NCI-H2227 treated with DMSO at 0.1 percent for 48 hours (cell line): ENCODE measurements around the gene SLC24A4.
A peak's percentile ranks its signal among the peaks of the same experiment; 100 is the strongest.

Experiments
- DNase-seq: peaks from one replicate; lab custom pipeline; 2025; lab: John Stamatoyannopoulos, UW

Gene SLC24A4

GRCh38 chr14:92323011-92323915 lies at the start of gene SLC24A4:
Gene SLC24A4, plus strand, starts transcription at chr14:92323165. Its CDS starts 666 bp downstream, at chr14:92323831.
- DNase-seq = peak; percentile 4

- no peak for DNase-seq
Measured at GRCh38 chr14:92273166-92273565, 49.8 kb upstream of the SLC24A4 start.

- DNase-seq = no peak
Measured at GRCh38 chr14:92274055-92274454, 48.9 kb upstream of the SLC24A4 start.

GRCh38 chr14:92276074-92276473 lies 46.9 kb upstream of the SLC24A4 start:
- no peak for DNase-seq

- no peak for DNase-seq
Measured at GRCh38 chr14:92277031-92277430, 45.9 kb upstream of the SLC24A4 start.

GRCh38 chr14:92280554-92281262 lies 42.3 kb upstream of the SLC24A4 start:
- no peak for DNase-seq

GRCh38 chr14:92282669-92283068 lies 40.3 kb upstream of the SLC24A4 start:
- no peak for DNase-seq

- DNase-seq = no peak
Measured at GRCh38 chr14:92285311-92285710, 37.7 kb upstream of the SLC24A4 start.

GRCh38 chr14:92287987-92288386 lies 35.0 kb upstream of the SLC24A4 start:
- DNase-seq = no peak

GRCh38 chr14:92288994-92289660 lies 33.8 kb upstream of the SLC24A4 start:
- no peak for DNase-seq

GRCh38 chr14:92292673-92293072 lies 30.3 kb upstream of the SLC24A4 start:
- DNase-seq = peak; percentile 1

GRCh38 chr14:92294506-92294905 lies 28.5 kb upstream of the SLC24A4 start:
- DNase-seq = no peak

GRCh38 chr14:92297818-92298595 lies 25.0 kb upstream of the SLC24A4 start:
- no peak for DNase-seq

GRCh38 chr14:92302481-92302880 lies 20.5 kb upstream of the SLC24A4 start:
- no peak for DNase-seq

GRCh38 chr14:92308716-92309115 lies 14.2 kb upstream of the SLC24A4 start:
- DNase-seq = no peak

GRCh38 chr14:92309968-92310530 lies 12.9 kb upstream of the SLC24A4 start:
- no peak for DNase-seq

- DNase-seq = peak; percentile 3
Measured at GRCh38 chr14:92310776-92311375, 12.1 kb upstream of the SLC24A4 start.

GRCh38 chr14:92314182-92314581 lies 8.8 kb upstream of the SLC24A4 start:
- no peak for DNase-seq

- no peak for DNase-seq
Measured at GRCh38 chr14:92315050-92315805, 7.7 kb upstream of the SLC24A4 start.

GRCh38 chr14:92316176-92316575 lies 6.8 kb upstream of the SLC24A4 start:
- no peak for DNase-seq
